Measurements from ENCODE around the gene KLK3.

DNA sequence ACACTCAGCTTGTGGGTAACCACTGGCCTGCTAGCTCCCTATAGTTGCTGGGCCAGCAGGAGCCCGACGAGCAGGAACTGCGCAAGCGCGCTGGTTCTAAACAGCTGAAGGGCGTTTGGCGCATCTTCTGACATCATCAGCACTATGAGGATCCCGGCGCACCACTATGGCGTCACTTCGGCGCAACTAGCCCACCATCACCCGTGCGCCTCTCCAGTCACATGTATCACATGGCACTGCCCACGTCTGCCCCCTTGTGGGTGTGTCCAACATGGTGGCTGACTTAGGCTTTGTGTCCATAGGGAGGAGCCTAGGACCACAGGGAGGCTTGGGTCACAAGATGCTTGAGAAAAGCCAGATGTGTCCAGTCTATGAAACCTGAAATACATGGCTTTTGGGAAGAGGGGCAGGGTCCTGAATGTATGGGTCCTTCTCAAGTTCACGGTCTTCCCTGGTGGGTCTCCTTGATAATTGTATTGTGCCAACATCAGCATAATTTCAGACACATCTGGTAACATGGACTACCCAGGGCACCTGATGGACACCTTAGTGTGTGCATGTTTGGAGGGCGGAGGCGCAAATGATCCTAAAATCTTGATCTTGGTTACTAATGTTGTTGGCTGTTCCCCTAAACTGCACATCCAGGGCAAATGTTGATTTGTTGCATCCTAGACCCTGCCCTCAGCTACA is 38.5 kb downstream of the KLK3 start:
- TF ChIP-seq, protein P1, sequence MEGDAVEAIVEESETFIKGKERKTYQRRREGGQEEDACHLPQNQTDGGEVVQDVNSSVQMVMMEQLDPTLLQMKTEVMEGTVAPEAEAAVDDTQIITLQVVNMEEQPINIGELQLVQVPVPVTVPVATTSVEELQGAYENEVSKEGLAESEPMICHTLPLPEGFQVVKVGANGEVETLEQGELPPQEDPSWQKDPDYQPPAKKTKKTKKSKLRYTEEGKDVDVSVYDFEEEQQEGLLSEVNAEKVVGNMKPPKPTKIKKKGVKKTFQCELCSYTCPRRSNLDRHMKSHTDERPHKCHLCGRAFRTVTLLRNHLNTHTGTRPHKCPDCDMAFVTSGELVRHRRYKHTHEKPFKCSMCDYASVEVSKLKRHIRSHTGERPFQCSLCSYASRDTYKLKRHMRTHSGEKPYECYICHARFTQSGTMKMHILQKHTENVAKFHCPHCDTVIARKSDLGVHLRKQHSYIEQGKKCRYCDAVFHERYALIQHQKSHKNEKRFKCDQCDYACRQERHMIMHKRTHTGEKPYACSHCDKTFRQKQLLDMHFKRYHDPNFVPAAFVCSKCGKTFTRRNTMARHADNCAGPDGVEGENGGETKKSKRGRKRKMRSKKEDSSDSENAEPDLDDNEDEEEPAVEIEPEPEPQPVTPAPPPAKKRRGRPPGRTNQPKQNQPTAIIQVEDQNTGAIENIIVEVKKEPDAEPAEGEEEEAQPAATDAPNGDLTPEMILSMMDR (IDR thresholded peaks at IDR 0.05): no peak
- no peak for TF ChIP-seq EP300 (IDR thresholded peaks at IDR 0.05)

Data from sigmoid colon (tissue), 4 donors.